ENCODE measurements around the gene STOX1.

DNA sequence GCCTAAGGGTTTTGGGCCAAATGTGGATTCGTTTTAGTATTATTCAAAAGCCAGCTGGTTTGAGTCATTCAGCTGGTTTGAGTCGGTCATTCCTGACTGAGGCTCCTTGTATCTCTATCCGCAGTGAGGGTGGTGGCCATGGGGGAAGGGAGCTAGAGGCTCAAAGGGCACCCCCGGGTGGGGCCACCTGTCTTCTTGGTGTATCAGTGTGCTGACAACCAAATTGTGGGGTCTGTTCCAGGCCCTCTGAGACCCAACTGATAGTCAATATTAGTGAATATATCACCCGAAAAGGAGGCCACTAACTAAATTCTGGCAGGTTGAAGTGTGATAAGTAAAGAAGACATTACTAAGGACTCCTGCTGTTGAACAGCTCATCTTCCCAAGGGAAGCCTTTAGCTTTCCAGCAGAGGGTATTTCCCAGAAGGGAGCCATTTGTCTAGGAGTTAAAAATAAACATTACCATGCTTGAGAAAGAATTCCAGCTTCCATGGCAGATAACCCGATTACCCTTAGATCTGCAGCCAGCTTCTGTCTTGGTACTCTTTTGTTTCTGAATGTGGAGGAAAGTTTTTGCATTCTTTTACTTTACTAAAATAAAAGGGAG lies 43.9 kb downstream of the STOX1 start:
- TF ChIP-seq, protein P1, sequence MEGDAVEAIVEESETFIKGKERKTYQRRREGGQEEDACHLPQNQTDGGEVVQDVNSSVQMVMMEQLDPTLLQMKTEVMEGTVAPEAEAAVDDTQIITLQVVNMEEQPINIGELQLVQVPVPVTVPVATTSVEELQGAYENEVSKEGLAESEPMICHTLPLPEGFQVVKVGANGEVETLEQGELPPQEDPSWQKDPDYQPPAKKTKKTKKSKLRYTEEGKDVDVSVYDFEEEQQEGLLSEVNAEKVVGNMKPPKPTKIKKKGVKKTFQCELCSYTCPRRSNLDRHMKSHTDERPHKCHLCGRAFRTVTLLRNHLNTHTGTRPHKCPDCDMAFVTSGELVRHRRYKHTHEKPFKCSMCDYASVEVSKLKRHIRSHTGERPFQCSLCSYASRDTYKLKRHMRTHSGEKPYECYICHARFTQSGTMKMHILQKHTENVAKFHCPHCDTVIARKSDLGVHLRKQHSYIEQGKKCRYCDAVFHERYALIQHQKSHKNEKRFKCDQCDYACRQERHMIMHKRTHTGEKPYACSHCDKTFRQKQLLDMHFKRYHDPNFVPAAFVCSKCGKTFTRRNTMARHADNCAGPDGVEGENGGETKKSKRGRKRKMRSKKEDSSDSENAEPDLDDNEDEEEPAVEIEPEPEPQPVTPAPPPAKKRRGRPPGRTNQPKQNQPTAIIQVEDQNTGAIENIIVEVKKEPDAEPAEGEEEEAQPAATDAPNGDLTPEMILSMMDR (conservative IDR thresholded peaks at IDR 0.05): no peak
- no peak for TF ChIP-seq ZFX (IDR thresholded peaks at IDR 0.05)
